ENCODE data around the gene GUCY2C.
A peak's percentile ranks its signal among the peaks of the same experiment; 100 is the strongest.

Gene GUCY2C

DNA sequence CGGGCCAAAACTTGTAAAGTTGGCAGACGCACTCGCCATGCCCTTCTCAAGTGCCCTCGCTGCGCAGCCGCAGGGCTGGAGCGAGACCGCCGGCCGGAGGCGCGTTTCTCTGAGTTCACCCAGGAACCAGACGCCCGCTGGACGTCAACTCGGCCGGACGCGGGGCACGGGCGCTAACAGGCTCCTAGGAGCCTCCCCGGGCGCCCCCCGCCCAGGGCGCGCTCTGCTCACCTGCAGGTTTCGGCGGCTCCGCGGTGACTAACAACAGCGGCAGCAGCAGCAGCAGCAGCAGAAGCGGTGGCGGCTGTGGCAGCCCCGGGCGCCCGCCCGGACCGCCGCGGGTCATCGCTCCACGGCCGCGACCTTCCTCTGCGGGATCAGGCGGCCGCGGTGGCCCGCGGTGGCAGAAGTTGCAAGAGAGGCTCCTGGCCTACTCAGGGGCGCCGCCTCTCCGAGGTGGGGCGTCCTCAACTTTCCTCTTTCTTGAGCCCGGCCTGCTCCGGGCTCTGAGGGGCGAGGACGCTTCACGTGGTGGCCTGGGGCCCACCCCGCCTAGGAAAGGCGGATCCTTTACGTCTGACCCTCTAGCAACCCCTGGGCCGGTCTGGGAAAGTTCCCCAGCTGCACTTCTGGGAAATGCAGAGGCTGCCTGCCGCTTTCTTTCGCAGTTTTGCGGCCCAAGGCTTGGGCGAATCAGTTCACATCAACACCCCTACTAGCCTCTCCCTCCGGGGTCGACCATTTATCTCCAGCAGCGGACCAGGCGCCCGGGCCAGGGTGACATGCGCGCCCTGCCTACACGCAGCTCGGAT lies 128.8 kb downstream of the GUCY2C start, which contains the start of gene PLBD1:
TSS of gene PLBD1 (minus strand) at position 533 of the 812 bp plus-strand sequence. CDS start at position 346, 187 bp downstream.
- peak in 1 of 2 donors; percentile 5 for DNase-seq

DNA sequence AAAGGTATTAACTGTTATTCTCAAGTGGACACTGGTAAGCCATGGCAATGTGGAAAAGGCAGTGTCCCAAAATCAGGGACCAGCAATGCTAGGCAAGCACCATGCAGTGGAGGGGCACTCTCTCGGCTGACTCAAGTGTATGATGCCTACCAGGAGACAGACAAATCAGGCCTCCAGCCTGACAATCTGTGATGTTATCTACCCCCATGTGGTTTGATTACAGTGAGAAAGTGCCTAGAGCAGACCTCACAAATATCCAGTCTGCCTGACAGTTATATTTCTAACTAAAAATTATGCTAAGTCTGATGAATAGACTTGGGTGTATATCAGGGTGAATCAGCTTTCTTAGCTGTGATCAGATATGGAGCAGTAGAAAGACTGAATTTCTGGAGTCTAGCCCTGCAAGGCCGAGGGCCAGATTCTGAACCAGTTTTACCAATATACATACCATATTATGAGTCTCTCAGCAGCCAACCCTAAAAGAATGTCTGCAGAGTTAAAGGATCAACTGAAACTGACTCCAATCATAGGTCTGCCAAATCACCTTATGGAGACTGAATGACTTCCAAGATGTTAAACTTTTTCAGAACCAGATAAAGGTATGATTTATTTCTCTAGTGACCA lies 132.0 kb downstream of the GUCY2C start:
- no peak for DNase-seq

DNA sequence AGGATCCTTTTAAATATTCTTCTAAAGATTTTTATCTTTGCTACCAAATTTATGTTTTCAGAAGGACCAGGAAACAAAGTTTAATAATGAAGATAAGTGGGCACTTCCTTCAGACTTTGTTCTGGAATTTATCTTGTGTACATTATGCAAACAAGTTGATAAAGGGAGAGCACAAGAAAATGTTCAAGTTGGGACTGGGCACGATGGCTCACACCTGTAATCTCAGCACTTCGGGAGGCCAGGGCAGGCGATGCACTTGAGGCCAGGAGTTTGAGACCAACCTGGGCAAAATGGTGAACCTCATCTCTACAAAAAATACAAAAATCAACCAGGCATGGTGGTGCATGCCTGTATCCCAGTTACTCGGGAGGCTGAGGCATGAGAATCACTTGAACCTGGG lies 133.4 kb downstream of the GUCY2C start:
- no peak for DNase-seq

Data from stimulated activated CD4-positive, alpha-beta T cell treated with anti-CD3 and anti-CD28 coated beads, Interleukin-2, amount 100 ng/mL, for 48 hours (primary cell).